Measurements from ENCODE around the gene TXNRD2.

- TF ChIP-seq CTCF (conservative IDR thresholded peaks at IDR 0.05; ENCODE audit: low read depth in 2 of 2) = peak; percentile 10 to 30; a peak in 2 of 4 replicates
- no peak for TF ChIP-seq REST (IDR thresholded peaks at IDR 0.05; ENCODE audit: unreplicated experiment)
- TF ChIP-seq ZNF462 (CRISPR knock-in tag; IDR thresholded peaks at IDR 0.05) = no peak
- no peak for TF ChIP-seq EZH2 (IDR thresholded peaks at IDR 0.05; ENCODE audit: low read depth, unreplicated experiment)
- TF ChIP-seq CREB1 (CRISPR knock-in tag; IDR thresholded peaks at IDR 0.05; ENCODE audit: low read depth) = no peak
- no peak for TF ChIP-seq EZH2phosphoT487 (IDR thresholded peaks at IDR 0.05; ENCODE audit: unreplicated experiment)
- TF ChIP-seq POLR2AphosphoS5 (IDR thresholded peaks at IDR 0.05; ENCODE audit: low read depth) = no peak
- no peak for TF ChIP-seq ZNF331 (CRISPR knock-in tag; IDR thresholded peaks at IDR 0.05; ENCODE audit: low read depth)
- no peak for TF ChIP-seq ETS1 (IDR thresholded peaks at IDR 0.05)
- TF ChIP-seq ZNF114 (CRISPR knock-in tag; IDR thresholded peaks at IDR 0.05) = no peak
- TF ChIP-seq NANOG (IDR thresholded peaks at IDR 0.05; ENCODE audit: borderline replicate concordance) = no peak
- TF ChIP-seq JUNB (IDR thresholded peaks at IDR 0.05; ENCODE audit: unreplicated experiment) = no peak
- no peak for TF ChIP-seq STAT1 (IDR thresholded peaks at IDR 0.05; ENCODE audit: unreplicated experiment)
Measured at GRCh38 chr22:19957445-19957844, 15.8 kb upstream of the TXNRD2 start.
